Measurements from ENCODE around the gene REEP5. TPM values are rescaled to one million over a fixed set of nuclear protein-coding genes. Genes with fewer than 3 reads are reported as not detected.
"Not testable (repeated sequence)": the region's sequence is repeated elsewhere in the genome, so short reads cannot be mapped to it uniquely, and the experiment has no call there.

The REEP5 gene
- polyA plus RNA-seq, 3 donors: 83.6 to 200 (median 193) TPM

GRCh38 chr5:112892776-112893175 is 29.3 kb downstream of the REEP5 start:
- Histone ChIP-seq H4K20me1 (ENCODE audit: insufficient read depth, low read length) (peaks cover 100% of the 10 kb centered on the region), H3K27me3 (ENCODE audit: control insufficient read depth in 2 of 2, insufficient read depth in 2 of 2, low read length in 2 of 2) (no peaks in the 10 kb centered on the region), H3K9ac (ENCODE audit: insufficient read depth, low read length, poor library complexity, severe bottlenecking) (no peak overlapping the region), H3K79me2 (ENCODE audit: insufficient read depth, low read length) (peaks cover 86% of the 10 kb centered on the region), H3K4me1 (ENCODE audit: control insufficient read depth in 1 of 2, insufficient read depth in 2 of 2, low read length in 2 of 2) (no peaks in the 10 kb centered on the region), H2AFZ (ENCODE audit: insufficient read depth, low read depth, low read length, poor library complexity, severe bottlenecking) (no peak overlapping the region), H3K4me3 (replicated peaks in 1 of 3; ENCODE audit: low read depth in 2 of 3, low read length in 3 of 3) (no peak overlapping the region), H3K9me3 (replicated peaks in 1 of 2; ENCODE audit: control insufficient read depth in 1 of 2, insufficient read depth in 1 of 2, low read length in 2 of 2) (no peaks in the 10 kb centered on the region), H3K4me2 (replicated peaks; ENCODE audit: extremely low read depth, low read length, poor library complexity, severe bottlenecking) (no peak overlapping the region), H3K27ac (ENCODE audit: low read depth in 1 of 2, low read length in 2 of 2) (no peak overlapping the region), H3K36me3 (replicated peaks in 1 of 2; ENCODE audit: control insufficient read depth in 1 of 2, insufficient read depth in 2 of 2, low read length in 2 of 2) (peaks cover 58 to 97% of the 10 kb centered on the region in 2 donors)
- intact Hi-C loops (cut with micrococcal nuclease): no loop called here
- WGBS (ENCODE audit: insufficient coverage): 100% methylated on average over 2 of the region's 13 CpGs
- Mint-ChIP-seq H3K27ac (peak overlapping the region in 3 of 7 donors; percentile 34 to 85 (median 70)), H3K4me1 (peaks cover 4% of the 10 kb centered on the region), H3K27me3 (ENCODE audit: low read depth in 3 of 3) (no peaks in the 10 kb centered on the region), H3K36me3 (peaks cover 44 to 75% of the 10 kb centered on the region in 2 donors), H3K4me3 (no peak overlapping the region), H3K9me3 (no peaks in the 10 kb centered on the region)
- no peak for TF ChIP-seq CTCF (IDR thresholded peaks at IDR 0.05)
- no peak for DNase-seq

GRCh38 chr5:112892066-112892465 is 30.0 kb downstream of the REEP5 start:
- H3K4me2 ChIP-seq (replicated peaks; ENCODE audit: extremely low read depth, low read length, poor library complexity, severe bottlenecking); intact Hi-C loops (cut with micrococcal nuclease); H3K4me1 ChIP-seq (ENCODE audit: control insufficient read depth in 1 of 2, insufficient read depth in 2 of 2, low read length in 2 of 2); H3K4me3 Mint-ChIP-seq; H3K4me1 Mint-ChIP-seq; H3K9me3 ChIP-seq (replicated peaks in 1 of 2; ENCODE audit: control insufficient read depth in 1 of 2, insufficient read depth in 1 of 2, low read length in 2 of 2); H3K27me3 Mint-ChIP-seq (ENCODE audit: low read depth in 3 of 3); H3K4me3 ChIP-seq (replicated peaks in 1 of 3; ENCODE audit: low read depth in 2 of 3, low read length in 3 of 3); H3K9ac ChIP-seq (ENCODE audit: insufficient read depth, low read length, poor library complexity, severe bottlenecking); DNase-seq; H3K27me3 ChIP-seq (ENCODE audit: control insufficient read depth in 2 of 2, insufficient read depth in 2 of 2, low read length in 2 of 2); H3K9me3 Mint-ChIP-seq; H2AFZ ChIP-seq (ENCODE audit: insufficient read depth, low read depth, low read length, poor library complexity, severe bottlenecking): not testable (repeated sequence)
- WGBS (ENCODE audit: insufficient coverage): 94% methylated on average over 2 of the region's 8 CpGs
- peaks cover 65 to 97% of the 10 kb centered on the region in 2 donors for H3K36me3 ChIP-seq (replicated peaks in 1 of 2; ENCODE audit: control insufficient read depth in 1 of 2, insufficient read depth in 2 of 2, low read length in 2 of 2)
- H3K79me2 ChIP-seq (ENCODE audit: insufficient read depth, low read length): peaks cover 79% of the 10 kb centered on the region
- peaks cover 40 to 73% of the 10 kb centered on the region in 2 donors for H3K36me3 Mint-ChIP-seq
- peak overlapping the region in 4 of 7 donors; percentile 34 to 73 (median 61) for H3K27ac Mint-ChIP-seq
- H4K20me1 ChIP-seq (ENCODE audit: insufficient read depth, low read length): peaks cover 100% of the 10 kb centered on the region
- H3K27ac ChIP-seq (ENCODE audit: low read depth in 1 of 2, low read length in 2 of 2): peak overlapping the region in 1 of 2 donors; percentile 20

Data from CD14-positive monocyte (primary cell).